ENCODE data around the gene MORC3.

DNA sequence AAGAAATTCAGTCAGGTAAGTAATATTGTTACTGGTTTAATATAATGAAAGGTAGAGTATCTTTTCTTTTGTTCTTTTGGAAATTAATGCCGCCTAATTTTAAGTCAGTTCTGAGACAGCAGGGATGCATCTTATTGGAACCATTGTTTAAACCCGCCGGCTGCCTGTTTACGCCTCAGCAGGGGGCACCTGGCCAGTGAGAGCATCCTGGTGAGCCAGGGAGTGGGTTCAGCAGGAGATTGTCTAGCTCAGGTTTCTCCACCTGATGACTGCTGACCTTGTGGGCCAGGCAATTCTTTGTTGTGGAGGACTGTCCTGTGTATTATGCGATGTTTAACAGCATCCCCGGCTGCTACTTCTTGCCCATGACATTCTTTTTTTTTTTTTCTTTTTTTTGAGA, 95.4 kb downstream of the MORC3 start:
- TF ChIP-seq, protein P1, sequence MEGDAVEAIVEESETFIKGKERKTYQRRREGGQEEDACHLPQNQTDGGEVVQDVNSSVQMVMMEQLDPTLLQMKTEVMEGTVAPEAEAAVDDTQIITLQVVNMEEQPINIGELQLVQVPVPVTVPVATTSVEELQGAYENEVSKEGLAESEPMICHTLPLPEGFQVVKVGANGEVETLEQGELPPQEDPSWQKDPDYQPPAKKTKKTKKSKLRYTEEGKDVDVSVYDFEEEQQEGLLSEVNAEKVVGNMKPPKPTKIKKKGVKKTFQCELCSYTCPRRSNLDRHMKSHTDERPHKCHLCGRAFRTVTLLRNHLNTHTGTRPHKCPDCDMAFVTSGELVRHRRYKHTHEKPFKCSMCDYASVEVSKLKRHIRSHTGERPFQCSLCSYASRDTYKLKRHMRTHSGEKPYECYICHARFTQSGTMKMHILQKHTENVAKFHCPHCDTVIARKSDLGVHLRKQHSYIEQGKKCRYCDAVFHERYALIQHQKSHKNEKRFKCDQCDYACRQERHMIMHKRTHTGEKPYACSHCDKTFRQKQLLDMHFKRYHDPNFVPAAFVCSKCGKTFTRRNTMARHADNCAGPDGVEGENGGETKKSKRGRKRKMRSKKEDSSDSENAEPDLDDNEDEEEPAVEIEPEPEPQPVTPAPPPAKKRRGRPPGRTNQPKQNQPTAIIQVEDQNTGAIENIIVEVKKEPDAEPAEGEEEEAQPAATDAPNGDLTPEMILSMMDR (IDR thresholded peaks at IDR 0.05), result no peak
- no peak for TF ChIP-seq EZH2 (IDR thresholded peaks at IDR 0.05; ENCODE audit: borderline replicate concordance, insufficient read depth, low read depth, low read length, poor library complexity, severe bottlenecking)

All from B cell (primary cell).